ENCODE data around the gene BNIP3. TPM values are rescaled to one million over a fixed set of nuclear protein-coding genes. Genes with fewer than 3 reads are reported as not detected.
A peak's percentile ranks its signal among the peaks of the same experiment; 100 is the strongest.

The BNIP3 gene
- total RNA-seq, 3 donors from 2014 or later = 2.5 to 25.8 (median 5.6) TPM

DNA sequence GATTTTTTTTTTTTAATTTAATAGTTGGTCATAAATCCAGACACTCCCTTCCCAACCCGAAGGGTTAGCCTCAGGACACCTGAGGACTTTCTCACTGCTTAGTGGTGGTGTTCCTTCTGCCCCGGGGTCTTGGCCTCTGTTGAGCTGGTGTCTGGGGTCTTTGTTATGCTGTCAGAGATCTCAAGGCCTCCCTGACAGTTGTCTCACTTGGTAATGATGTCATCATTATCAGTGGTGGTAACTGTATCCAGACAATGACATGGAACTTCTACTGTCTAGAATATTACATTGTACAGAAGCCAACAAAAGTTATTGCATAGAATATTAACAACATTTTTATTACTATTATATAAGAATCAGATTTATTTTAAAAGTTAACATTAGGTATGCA is 48.0 kb downstream of the BNIP3 start:
- Histone ChIP-seq H3K4me3 (no peak overlapping the region), H3K36me3 (ENCODE audit: low read depth) (no peaks in the 10 kb centered on the region), H3K9me3 (no peaks in the 10 kb centered on the region), H3K4me1 (ENCODE audit: low read depth) (peaks cover 10% of the 10 kb centered on the region)
- intact Hi-C loops (cut with DNase I, micrococcal nuclease) = no loop called here
- ATAC-seq = peak; percentile 38
- DNase-seq = no peak
- TF ChIP-seq, protein P1, sequence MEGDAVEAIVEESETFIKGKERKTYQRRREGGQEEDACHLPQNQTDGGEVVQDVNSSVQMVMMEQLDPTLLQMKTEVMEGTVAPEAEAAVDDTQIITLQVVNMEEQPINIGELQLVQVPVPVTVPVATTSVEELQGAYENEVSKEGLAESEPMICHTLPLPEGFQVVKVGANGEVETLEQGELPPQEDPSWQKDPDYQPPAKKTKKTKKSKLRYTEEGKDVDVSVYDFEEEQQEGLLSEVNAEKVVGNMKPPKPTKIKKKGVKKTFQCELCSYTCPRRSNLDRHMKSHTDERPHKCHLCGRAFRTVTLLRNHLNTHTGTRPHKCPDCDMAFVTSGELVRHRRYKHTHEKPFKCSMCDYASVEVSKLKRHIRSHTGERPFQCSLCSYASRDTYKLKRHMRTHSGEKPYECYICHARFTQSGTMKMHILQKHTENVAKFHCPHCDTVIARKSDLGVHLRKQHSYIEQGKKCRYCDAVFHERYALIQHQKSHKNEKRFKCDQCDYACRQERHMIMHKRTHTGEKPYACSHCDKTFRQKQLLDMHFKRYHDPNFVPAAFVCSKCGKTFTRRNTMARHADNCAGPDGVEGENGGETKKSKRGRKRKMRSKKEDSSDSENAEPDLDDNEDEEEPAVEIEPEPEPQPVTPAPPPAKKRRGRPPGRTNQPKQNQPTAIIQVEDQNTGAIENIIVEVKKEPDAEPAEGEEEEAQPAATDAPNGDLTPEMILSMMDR (IDR thresholded peaks at IDR 0.05) = no peak

DNA sequence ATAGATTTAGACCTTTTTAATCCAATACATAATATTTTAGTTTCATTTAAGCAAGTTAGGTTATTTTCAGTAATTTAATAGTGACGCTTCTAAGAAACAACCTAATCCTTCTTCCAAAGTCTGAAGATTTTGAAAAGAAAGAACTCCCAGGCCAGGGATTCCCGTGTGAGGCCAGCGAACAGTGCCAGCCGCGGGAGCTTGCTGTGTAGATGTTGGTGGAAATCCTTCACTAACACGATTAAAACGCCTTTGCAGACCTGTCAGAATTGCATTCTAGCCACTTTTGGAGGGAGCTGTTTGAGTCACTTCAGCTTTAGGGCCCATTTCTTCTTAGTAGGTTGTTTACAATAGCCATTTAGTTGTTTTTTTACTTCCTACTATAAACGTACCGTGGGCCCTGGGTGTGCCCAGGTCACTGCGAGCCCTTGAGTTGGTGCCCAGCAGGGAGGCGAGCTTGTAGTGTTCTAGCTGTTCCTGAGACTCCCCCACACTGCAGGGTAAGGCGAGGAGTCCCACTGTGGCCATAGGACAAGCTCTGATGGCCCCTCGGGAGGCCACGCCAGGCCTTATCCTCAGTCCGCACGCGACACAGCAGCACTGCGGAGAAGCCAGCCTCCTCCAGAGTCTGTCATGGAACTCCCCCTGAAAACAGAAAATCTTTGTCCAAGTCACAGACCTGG is 48.6 kb downstream of the BNIP3 start:
- Histone ChIP-seq H3K4me1 (ENCODE audit: low read depth) (peaks cover 14% of the 10 kb centered on the region), H3K36me3 (ENCODE audit: low read depth) (no peaks in the 10 kb centered on the region), H3K4me3 (no peak overlapping the region), H3K9me3 (no peaks in the 10 kb centered on the region)
- ATAC-seq (peak; percentile 86), DNase-seq (peak in 2 of 3 donors; percentile 41 to 49)
- TF ChIP-seq, protein P1 (IDR thresholded peaks at IDR 0.05) = no peak
- intact Hi-C loops (cut with DNase I, micrococcal nuclease) = no loop called here

GRCh38 chr10:131931981-131932380 is 49.7 kb downstream of the BNIP3 start:
- intact Hi-C loops (cut with DNase I, micrococcal nuclease) = no loop called here
- H3K4me3 ChIP-seq = no peak overlapping the region
- no peaks in the 10 kb centered on the region for H3K9me3 ChIP-seq
- ATAC-seq (no peak), DNase-seq (no peak)
- TF ChIP-seq, protein P1 (IDR thresholded peaks at IDR 0.05) = no peak
- H3K4me1 ChIP-seq (ENCODE audit: low read depth) = peaks cover 17% of the 10 kb centered on the region
- H3K36me3 ChIP-seq (ENCODE audit: low read depth) = no peaks in the 10 kb centered on the region

- TF ChIP-seq, protein P1 (IDR thresholded peaks at IDR 0.05) = no peak
- H3K4me1 ChIP-seq (ENCODE audit: low read depth) = peaks cover 17% of the 10 kb centered on the region
Measured at GRCh38 chr10:131930586-131931330, 51.0 kb downstream of the BNIP3 start.

GRCh38 chr10:131930150-131930549 is 51.6 kb downstream of the BNIP3 start:
- TF ChIP-seq, protein P1 (IDR thresholded peaks at IDR 0.05) = no peak
- intact Hi-C loops (cut with DNase I, micrococcal nuclease) = no loop called here
- Histone ChIP-seq H3K4me1 (ENCODE audit: low read depth) (peaks cover 17% of the 10 kb centered on the region), H3K36me3 (ENCODE audit: low read depth) (no peaks in the 10 kb centered on the region), H3K4me3 (no peak overlapping the region), H3K9me3 (peaks cover 1% of the 10 kb centered on the region)
- DNase-seq (no peak), ATAC-seq (no peak)

More at GRCh38 chr10:131930586-131931330, 51.0 kb downstream of the BNIP3 start:
- Histone ChIP-seq H3K4me3 (no peak overlapping the region), H3K36me3 (ENCODE audit: low read depth) (no peaks in the 10 kb centered on the region), H3K9me3 (no peaks in the 10 kb centered on the region)
- ATAC-seq (no peak), DNase-seq (no peak)
- intact Hi-C loops (cut with DNase I, micrococcal nuclease) = no loop called here
